ENCODE measurements around the gene SYNDIG1L.
"Not testable (repeated sequence)": the region's sequence is repeated elsewhere in the genome, so short reads cannot be mapped to it uniquely, and the experiment has no call there.

The SYNDIG1L gene

DNA sequence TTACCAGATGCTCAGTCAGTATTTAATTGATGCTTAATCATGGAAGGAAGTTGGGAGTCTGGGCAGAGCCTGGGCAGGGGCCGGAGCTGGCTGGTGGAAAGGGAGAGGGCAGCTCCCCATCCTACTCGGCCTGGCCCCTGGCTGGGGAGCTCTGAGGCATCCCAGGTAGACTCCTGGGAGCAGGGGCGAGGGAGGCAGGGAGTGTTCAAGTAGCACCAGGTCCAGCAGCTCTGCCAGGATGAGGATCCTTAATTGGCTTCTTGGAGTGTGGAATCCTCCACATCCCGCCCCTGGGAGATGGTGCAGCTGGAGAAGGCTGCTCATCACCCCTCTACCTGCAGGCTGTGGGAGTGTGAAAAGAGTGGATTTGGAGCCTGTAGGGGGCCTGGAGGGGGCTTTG lies 30.9 kb downstream of the SYNDIG1L start:
- H3K36me3 ChIP-seq (ENCODE audit: control insufficient read depth in 5 of 5, insufficient read depth in 5 of 5, low read length in 5 of 5), result no peaks in the 10 kb centered on the region
- H3K4me1 ChIP-seq (ENCODE audit: control insufficient read depth in 5 of 5, insufficient read depth in 5 of 5, low read length in 5 of 5), result no peaks in the 10 kb centered on the region
- H3K4me3 ChIP-seq (ENCODE audit: low read depth in 1 of 5, low read length in 5 of 5), result no peak overlapping the region
- H3K27me3 ChIP-seq (ENCODE audit: control insufficient read depth in 5 of 5, insufficient read depth in 4 of 5, low read length in 5 of 5), result peaks cover 0 to 14% (median 0%) of the 10 kb centered on the region in 5 donors
- no peak overlapping the region for H3K9ac ChIP-seq (ENCODE audit: low read length in 5 of 5)
- no peak overlapping the region for H3K27ac ChIP-seq (ENCODE audit: low read depth, low read length)
- no peaks in the 10 kb centered on the region for H3K9me3 ChIP-seq (ENCODE audit: control insufficient read depth in 5 of 5, low read length in 5 of 5)

DNA sequence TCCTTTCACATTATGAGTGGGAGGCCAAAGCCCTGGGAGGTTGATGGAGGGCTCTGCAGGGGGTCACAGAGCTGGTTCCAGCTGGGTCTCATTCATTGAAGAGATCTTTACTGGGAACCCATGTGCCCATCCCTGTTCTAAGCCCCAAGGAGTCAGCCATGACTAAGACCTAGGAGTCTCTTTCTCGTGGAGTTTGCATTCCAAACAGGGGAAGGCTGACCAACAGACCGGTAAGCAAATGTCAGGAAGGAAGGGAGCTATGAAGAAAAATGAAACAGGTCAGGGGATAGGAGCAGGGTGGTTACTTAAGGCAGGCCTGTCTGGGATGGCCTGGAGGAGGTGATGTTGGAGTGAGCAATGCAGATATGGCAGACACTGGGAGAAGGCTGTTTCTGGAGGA lies 31.5 kb downstream of the SYNDIG1L start:
- H3K27me3 ChIP-seq (ENCODE audit: control insufficient read depth in 5 of 5, insufficient read depth in 4 of 5, low read length in 5 of 5), result peaks cover 0 to 14% (median 0%) of the 10 kb centered on the region in 5 donors
- no peaks in the 10 kb centered on the region for H3K9me3 ChIP-seq (ENCODE audit: control insufficient read depth in 5 of 5, low read length in 5 of 5)
- no peak overlapping the region for H3K9ac ChIP-seq (ENCODE audit: low read length in 5 of 5)
- H3K36me3 ChIP-seq (ENCODE audit: control insufficient read depth in 5 of 5, insufficient read depth in 5 of 5, low read length in 5 of 5), result no peaks in the 10 kb centered on the region
- no peak overlapping the region for H3K4me3 ChIP-seq (ENCODE audit: low read depth in 1 of 5, low read length in 5 of 5)
- H3K4me1 ChIP-seq (ENCODE audit: control insufficient read depth in 5 of 5, insufficient read depth in 5 of 5, low read length in 5 of 5), result no peaks in the 10 kb centered on the region
- no peak overlapping the region for H3K27ac ChIP-seq (ENCODE audit: low read depth, low read length)

DNA sequence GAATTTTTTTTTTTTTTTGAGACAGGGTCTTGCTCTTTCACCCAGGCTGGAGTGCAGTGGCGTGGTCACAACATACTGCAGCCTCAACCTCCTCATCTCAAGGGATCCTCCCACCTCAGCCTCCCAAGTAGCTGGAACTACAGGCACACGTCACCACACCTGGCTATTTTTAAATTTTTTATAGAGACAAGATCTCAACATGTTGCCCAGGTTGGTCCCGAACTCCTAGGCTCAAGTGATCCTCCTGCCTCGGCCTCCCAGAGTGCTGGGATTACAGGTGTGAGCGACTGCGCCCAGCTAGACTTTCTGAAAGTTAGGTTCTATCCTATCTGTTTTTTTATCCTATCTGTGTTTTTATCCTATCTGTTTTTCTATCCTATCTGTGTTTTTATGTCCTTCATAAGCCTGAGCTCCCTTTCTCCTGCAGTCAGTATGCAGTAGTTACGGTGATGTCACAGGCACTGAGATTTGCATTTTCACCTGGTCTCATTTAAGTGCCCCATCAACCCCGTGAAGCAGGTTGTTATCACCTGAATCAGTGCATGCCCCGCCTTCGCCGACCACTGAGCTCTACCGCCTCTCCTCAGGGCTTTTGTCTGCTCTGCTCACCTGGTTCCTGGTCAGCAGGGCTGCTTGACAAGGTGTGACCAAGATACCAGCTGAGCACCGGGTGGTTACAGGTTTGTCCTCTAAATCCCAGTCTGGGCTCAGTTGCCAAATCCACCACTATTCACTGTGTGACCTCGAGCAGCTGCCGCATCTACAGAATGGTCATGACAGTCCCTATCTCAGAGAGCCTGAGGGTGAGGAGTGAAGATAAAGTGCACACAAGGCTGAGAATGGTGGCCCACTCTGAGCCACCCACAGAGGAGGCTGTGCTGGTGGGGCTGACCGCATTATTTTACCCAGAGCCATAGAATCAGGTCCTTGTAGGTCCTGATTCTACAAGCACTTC lies 33.1 kb downstream of the SYNDIG1L start:
- Histone ChIP-seq H3K36me3 (ENCODE audit: control insufficient read depth in 5 of 5, insufficient read depth in 5 of 5, low read length in 5 of 5) (no peaks in the 10 kb centered on the region), H3K27me3 (ENCODE audit: control insufficient read depth in 5 of 5, insufficient read depth in 4 of 5, low read length in 5 of 5) (peaks cover 0 to 14% (median 0%) of the 10 kb centered on the region in 5 donors), H3K4me1 (ENCODE audit: control insufficient read depth in 5 of 5, insufficient read depth in 5 of 5, low read length in 5 of 5) (no peaks in the 10 kb centered on the region), H3K9me3 (ENCODE audit: control insufficient read depth in 5 of 5, low read length in 5 of 5) (no peaks in the 10 kb centered on the region), H3K4me3 (ENCODE audit: low read depth in 1 of 5, low read length in 5 of 5) (no peak overlapping the region), H3K27ac (ENCODE audit: low read depth, low read length) (no peak overlapping the region), H3K9ac (ENCODE audit: low read length in 5 of 5) (no peak overlapping the region)

DNA sequence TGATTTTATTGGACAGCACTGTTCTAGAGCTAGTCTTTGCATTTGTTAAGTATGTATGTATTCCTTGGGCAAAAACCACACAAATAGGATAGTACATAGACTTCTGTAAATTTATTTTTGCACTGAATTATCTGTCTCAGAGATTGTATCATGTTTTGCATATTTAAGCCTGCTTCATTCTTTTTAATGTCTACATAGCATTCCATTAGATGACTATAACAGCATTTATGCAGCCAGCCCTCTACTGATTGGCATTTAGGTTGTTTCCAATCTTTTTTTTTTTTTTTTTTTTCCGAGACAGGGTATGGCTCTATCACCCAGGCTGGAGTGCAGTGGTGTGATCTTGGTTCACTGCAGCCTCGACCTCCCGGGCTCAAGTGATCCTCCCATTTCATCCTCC lies 34.5 kb downstream of the SYNDIG1L start:
- no peaks in the 10 kb centered on the region for H3K36me3 ChIP-seq (ENCODE audit: control insufficient read depth in 5 of 5, insufficient read depth in 5 of 5, low read length in 5 of 5)
- H3K4me3 ChIP-seq (ENCODE audit: low read depth in 1 of 5, low read length in 5 of 5), result no peak overlapping the region
- H3K27me3 ChIP-seq (ENCODE audit: control insufficient read depth in 5 of 5, insufficient read depth in 4 of 5, low read length in 5 of 5), result peaks cover 0 to 14% (median 0%) of the 10 kb centered on the region in 5 donors
- H3K27ac ChIP-seq (ENCODE audit: low read depth, low read length), result no peak overlapping the region
- no peaks in the 10 kb centered on the region for H3K9me3 ChIP-seq (ENCODE audit: control insufficient read depth in 5 of 5, low read length in 5 of 5)
- H3K4me1 ChIP-seq (ENCODE audit: control insufficient read depth in 5 of 5, insufficient read depth in 5 of 5, low read length in 5 of 5), result no peaks in the 10 kb centered on the region
- no peak overlapping the region for H3K9ac ChIP-seq (ENCODE audit: low read length in 5 of 5)

DNA sequence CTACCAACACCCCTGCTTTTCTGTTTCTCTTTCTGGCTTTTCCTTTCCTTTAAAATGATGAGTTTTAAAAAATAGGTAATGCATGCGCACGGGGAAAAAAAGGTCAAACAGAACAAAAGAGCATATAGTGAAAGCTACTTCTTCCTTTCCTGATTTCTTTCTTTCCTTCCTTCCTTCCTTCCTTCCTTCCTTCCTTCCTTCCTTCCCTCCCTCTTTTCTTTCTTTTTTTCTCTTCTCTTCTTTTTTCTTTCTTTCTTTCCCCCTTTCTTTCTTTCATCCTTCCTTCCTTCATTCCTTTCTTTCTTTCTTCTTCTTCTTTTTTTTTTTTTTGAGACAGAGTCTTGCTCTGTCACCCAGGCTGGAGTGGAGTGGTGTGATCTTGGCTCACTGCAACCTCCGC lies 35.5 kb downstream of the SYNDIG1L start:
- not testable (repeated sequence) for H3K27ac ChIP-seq (ENCODE audit: low read depth, low read length); H3K36me3 ChIP-seq (ENCODE audit: control insufficient read depth in 5 of 5, insufficient read depth in 5 of 5, low read length in 5 of 5); H3K9ac ChIP-seq (ENCODE audit: low read length in 5 of 5); H3K4me1 ChIP-seq (ENCODE audit: control insufficient read depth in 5 of 5, insufficient read depth in 5 of 5, low read length in 5 of 5); H3K4me3 ChIP-seq (ENCODE audit: low read depth in 1 of 5, low read length in 5 of 5); H3K9me3 ChIP-seq (ENCODE audit: control insufficient read depth in 5 of 5, low read length in 5 of 5); H3K27me3 ChIP-seq (ENCODE audit: control insufficient read depth in 5 of 5, insufficient read depth in 4 of 5, low read length in 5 of 5)

DNA sequence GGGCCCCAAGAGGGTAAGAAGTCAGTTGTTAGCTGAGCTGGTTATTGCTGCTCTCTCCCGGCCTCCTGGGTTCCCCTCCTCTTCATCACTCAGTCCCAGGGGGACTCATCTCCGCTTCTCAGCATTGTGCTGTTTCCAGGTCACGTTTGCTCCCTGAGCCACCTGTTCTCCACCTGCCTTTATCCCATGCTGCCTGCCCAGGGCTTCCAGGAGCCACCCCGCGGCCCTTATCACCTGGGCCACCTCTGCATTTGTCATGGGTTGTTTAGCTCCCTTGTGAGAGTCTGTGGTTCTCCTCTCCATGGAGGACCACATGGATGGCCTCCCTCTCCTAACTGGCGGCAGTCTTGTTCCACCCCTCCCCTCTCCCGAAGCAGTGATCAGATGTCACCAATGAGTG lies 36.0 kb downstream of the SYNDIG1L start:
- H3K4me1 ChIP-seq (ENCODE audit: control insufficient read depth in 5 of 5, insufficient read depth in 5 of 5, low read length in 5 of 5), result no peaks in the 10 kb centered on the region
- H3K36me3 ChIP-seq (ENCODE audit: control insufficient read depth in 5 of 5, insufficient read depth in 5 of 5, low read length in 5 of 5), result no peaks in the 10 kb centered on the region
- no peak overlapping the region for H3K9ac ChIP-seq (ENCODE audit: low read length in 5 of 5)
- H3K27me3 ChIP-seq (ENCODE audit: control insufficient read depth in 5 of 5, insufficient read depth in 4 of 5, low read length in 5 of 5), result peaks cover 0 to 7% (median 0%) of the 10 kb centered on the region in 5 donors
- H3K27ac ChIP-seq (ENCODE audit: low read depth, low read length), result no peak overlapping the region
- no peak overlapping the region for H3K4me3 ChIP-seq (ENCODE audit: low read depth in 1 of 5, low read length in 5 of 5)
- no peaks in the 10 kb centered on the region for H3K9me3 ChIP-seq (ENCODE audit: control insufficient read depth in 5 of 5, low read length in 5 of 5)

DNA sequence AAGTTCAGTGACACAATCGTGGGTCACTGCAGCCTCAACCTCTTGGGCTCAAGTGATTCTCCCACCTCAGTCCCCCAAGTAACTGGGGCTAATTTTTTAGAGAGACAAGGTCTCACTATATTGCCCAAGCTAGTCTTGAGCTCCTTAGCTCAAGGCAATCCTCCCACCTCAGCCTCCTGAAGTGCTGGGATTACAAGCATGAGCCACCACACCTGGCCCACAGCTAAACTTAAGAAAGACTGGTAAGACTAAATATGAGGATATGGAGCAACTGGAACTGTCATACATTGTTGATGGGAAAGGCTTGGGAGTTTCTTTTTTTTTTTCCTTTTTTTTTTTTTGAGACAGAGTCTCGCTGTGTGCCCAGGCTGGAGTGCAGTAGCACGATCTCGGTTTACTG lies 43.8 kb downstream of the SYNDIG1L start:
- Histone ChIP-seq H3K27me3 (ENCODE audit: control insufficient read depth in 5 of 5, insufficient read depth in 4 of 5, low read length in 5 of 5) (no peaks in the 10 kb centered on the region), H3K9me3 (ENCODE audit: control insufficient read depth in 5 of 5, low read length in 5 of 5) (no peaks in the 10 kb centered on the region), H3K27ac (ENCODE audit: low read depth, low read length) (no peak overlapping the region), H3K36me3 (ENCODE audit: control insufficient read depth in 5 of 5, insufficient read depth in 5 of 5, low read length in 5 of 5) (no peaks in the 10 kb centered on the region), H3K4me3 (ENCODE audit: low read depth in 1 of 5, low read length in 5 of 5) (no peak overlapping the region), H3K4me1 (ENCODE audit: control insufficient read depth in 5 of 5, insufficient read depth in 5 of 5, low read length in 5 of 5) (no peaks in the 10 kb centered on the region), H3K9ac (ENCODE audit: low read length in 5 of 5) (no peak overlapping the region)

DNA sequence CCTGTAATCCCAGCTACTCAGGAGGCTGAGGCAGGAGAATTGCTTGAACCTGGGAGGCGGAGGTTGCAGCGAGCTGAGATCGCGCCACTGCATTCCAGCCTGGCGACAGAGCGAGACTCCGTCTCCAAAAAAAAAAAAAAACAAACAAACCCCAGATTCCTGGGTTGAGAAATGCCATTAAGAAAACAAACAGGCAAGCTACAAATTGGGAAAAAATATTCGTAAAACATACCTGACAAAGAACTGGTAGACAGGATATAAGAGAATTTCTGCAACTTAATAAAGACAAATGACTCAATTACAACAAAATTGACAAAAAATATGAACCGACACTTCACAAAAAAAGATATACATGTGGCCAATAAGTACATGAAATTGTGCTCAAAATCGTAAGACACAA lies 44.4 kb downstream of the SYNDIG1L start:
- not testable (repeated sequence) for H3K9ac ChIP-seq (ENCODE audit: low read length in 5 of 5); H3K4me3 ChIP-seq (ENCODE audit: low read depth in 1 of 5, low read length in 5 of 5)

DNA sequence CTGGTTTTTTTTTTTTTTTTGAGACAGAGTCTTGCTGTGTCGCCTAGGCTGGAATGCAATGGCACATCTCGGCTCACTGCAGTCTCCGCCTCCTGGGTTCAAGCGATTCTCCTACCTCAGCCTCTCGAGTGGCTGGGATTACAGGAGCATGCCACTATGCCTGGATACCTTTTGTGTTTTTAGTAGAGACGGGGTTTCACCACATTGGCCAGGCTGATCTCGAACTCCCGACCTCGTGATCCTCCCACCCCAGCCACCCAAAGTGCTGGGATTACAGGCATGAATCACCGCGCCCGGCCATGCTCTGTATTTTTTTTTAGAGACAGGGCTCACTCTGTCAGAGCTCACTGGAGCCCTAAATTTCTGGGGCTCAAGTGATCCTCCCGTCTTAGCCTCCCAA lies 45.2 kb downstream of the SYNDIG1L start:
- H3K4me3 ChIP-seq (ENCODE audit: low read depth in 1 of 5, low read length in 5 of 5), result no peak overlapping the region

More for the DNA sequence above, 44.4 kb downstream of the SYNDIG1L start:
- not testable (repeated sequence) for H3K27ac ChIP-seq (ENCODE audit: low read depth, low read length); H3K9me3 ChIP-seq (ENCODE audit: control insufficient read depth in 5 of 5, low read length in 5 of 5); H3K27me3 ChIP-seq (ENCODE audit: control insufficient read depth in 5 of 5, insufficient read depth in 4 of 5, low read length in 5 of 5); H3K36me3 ChIP-seq (ENCODE audit: control insufficient read depth in 5 of 5, insufficient read depth in 5 of 5, low read length in 5 of 5); H3K4me1 ChIP-seq (ENCODE audit: control insufficient read depth in 5 of 5, insufficient read depth in 5 of 5, low read length in 5 of 5)

DNA sequence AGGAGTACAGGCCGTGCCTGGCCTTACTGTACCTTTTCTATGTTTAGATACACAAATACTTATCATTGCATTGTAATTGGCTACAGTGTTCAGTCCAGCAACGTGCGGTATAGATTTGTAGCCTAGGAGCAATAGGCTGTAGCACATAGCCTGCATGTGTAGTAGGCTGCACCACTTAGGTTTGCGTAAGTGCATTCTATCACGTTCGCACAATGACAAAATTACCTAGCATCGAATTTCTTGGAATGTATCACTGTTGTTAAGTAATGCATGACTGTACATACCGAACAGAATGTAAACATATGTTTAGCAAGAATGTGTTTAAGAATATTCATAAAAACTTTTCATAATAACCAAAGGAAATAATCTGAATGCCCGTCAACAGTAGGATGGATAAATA lies 45.8 kb downstream of the SYNDIG1L start:
- no peaks in the 10 kb centered on the region for H3K36me3 ChIP-seq (ENCODE audit: control insufficient read depth in 5 of 5, insufficient read depth in 5 of 5, low read length in 5 of 5)
- no peak overlapping the region for H3K4me3 ChIP-seq (ENCODE audit: low read depth in 1 of 5, low read length in 5 of 5)
- H3K9ac ChIP-seq (ENCODE audit: low read length in 5 of 5), result no peak overlapping the region
- H3K9me3 ChIP-seq (ENCODE audit: control insufficient read depth in 5 of 5, low read length in 5 of 5), result no peaks in the 10 kb centered on the region
- no peaks in the 10 kb centered on the region for H3K4me1 ChIP-seq (ENCODE audit: control insufficient read depth in 5 of 5, insufficient read depth in 5 of 5, low read length in 5 of 5)
- no peak overlapping the region for H3K27ac ChIP-seq (ENCODE audit: low read depth, low read length)
- H3K27me3 ChIP-seq (ENCODE audit: control insufficient read depth in 5 of 5, insufficient read depth in 4 of 5, low read length in 5 of 5), result no peaks in the 10 kb centered on the region

More for the DNA sequence above, 45.2 kb downstream of the SYNDIG1L start:
- Histone ChIP-seq H3K27me3 (ENCODE audit: control insufficient read depth in 5 of 5, insufficient read depth in 4 of 5, low read length in 5 of 5) (no peaks in the 10 kb centered on the region), H3K36me3 (ENCODE audit: control insufficient read depth in 5 of 5, insufficient read depth in 5 of 5, low read length in 5 of 5) (no peaks in the 10 kb centered on the region), H3K9ac (ENCODE audit: low read length in 5 of 5) (no peak overlapping the region), H3K27ac (ENCODE audit: low read depth, low read length) (no peak overlapping the region), H3K4me1 (ENCODE audit: control insufficient read depth in 5 of 5, insufficient read depth in 5 of 5, low read length in 5 of 5) (no peaks in the 10 kb centered on the region), H3K9me3 (ENCODE audit: control insufficient read depth in 5 of 5, low read length in 5 of 5) (no peaks in the 10 kb centered on the region)
